ENCODE measurements around the gene ADCY2. TPM values are rescaled to one million over a fixed set of nuclear protein-coding genes. Genes with fewer than 3 reads are reported as not detected.

ADCY2 gene
- total and polyA plus RNA-seq, 9 donors, result 4.0 to 22.8 (median 8.3) TPM

DNA sequence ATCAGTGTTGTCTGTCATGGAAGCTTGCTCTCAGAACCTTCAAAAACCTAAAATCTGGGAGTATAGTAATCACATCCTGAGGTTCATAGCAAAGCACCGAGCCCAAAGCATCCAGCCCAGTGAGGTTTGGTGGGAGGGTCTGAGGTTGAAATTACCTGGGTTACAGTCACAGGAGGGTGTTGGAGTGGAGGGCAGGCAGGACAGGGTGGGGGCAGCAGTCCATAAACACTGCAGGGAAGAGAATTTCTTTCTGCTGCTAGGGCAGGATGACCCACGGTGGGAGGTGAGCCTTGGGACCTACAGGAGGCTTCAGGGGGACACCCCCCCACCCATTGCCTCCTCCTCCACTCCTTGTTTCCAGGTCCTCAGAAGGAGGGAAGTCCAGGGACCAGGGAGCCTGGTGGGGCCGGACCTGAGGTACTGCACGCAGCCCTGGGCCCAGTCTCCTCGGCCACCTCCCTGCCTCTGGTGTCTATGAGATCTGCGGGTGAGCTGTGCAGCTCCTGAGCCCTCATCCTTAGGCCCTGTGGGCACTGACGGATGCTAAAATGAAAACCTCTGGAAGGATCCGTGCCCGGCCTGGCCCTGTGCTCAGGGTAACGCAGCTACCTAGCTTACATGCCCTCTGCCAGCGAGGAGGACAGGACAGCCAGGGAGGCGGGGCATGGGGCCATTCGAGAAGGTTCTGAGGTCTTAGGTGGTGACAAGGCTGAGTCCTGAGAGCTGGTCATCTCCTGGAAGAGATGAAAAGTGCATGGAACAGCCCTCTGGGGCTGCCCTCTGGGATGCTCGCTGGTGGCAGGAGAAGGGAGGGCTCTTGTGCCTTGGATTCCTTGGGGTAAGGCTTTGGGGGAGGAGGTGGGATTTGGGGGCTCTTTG, 1.8 kb upstream of the ADCY2 start:
- TF ChIP-seq POLR2A (IDR thresholded peaks at IDR 0.05), result no peak
- no peak for TF ChIP-seq CTCF (IDR thresholded peaks at IDR 0.05)
- TF ChIP-seq EP300 (IDR thresholded peaks at IDR 0.05), result no peak
- no peak overlapping the region for H3K27ac ChIP-seq
- peak in 1 of 5 donors; percentile 21 for DNase-seq

GRCh38 chr5:7394889-7395431, 978 bp upstream of the ADCY2 start:
- 39 to 48% (median 42%) methylated on average over 34 to 45 of the region's 45 CpGs for WGBS, 3 donors
- peak; percentile 19 to 44 (median 40) for DNase-seq
- Histone ChIP-seq H3K4me1 (ENCODE audit: insufficient read depth) (no peaks in the 10 kb centered on the region), H3K27ac (peak overlapping the region; percentile 70 to 79), H3K27me3 (no peaks in the 10 kb centered on the region), H3K4me3 (no peak overlapping the region), H3K9me3 (no peaks in the 10 kb centered on the region), H3K36me3 (no peaks in the 10 kb centered on the region)
- TF ChIP-seq POLR2A (IDR thresholded peaks at IDR 0.05), result no peak
- no peak for TF ChIP-seq EP300 (IDR thresholded peaks at IDR 0.05)
- no peak for TF ChIP-seq CTCF (IDR thresholded peaks at IDR 0.05)
- intact Hi-C loops (cut with DNase I), result loop anchor here in 2 of 4 donors (2.0 to 10.0 kb wide), 4 partner anchors 352 to 630 kb away; partner anchors contain the start of gene CFAP90 (in 1 of the 2)

More for the DNA sequence above, 1.8 kb upstream of the ADCY2 start:
- Histone ChIP-seq H3K9me3 (no peaks in the 10 kb centered on the region), H3K4me1 (ENCODE audit: insufficient read depth) (no peaks in the 10 kb centered on the region), H3K4me3 (no peak overlapping the region), H3K27me3 (no peaks in the 10 kb centered on the region), H3K36me3 (no peaks in the 10 kb centered on the region)
- intact Hi-C loops (cut with DNase I), result loop anchor here in 2 of 4 donors (2.0 to 10.0 kb wide), 4 partner anchors 353 to 629 kb away; partner anchors contain the start of gene CFAP90 (in 1 of the 2)
- WGBS, 3 donors, result 85 to 88% (median 86%) methylated on average over 10 to 14 of the region's 14 CpGs

- Histone ChIP-seq H3K4me1 (ENCODE audit: insufficient read depth) (no peaks in the 10 kb centered on the region), H3K36me3 (no peaks in the 10 kb centered on the region), H3K27ac (peak overlapping the region; percentile 70 to 79), H3K4me3 (peak overlapping the region; percentile 25), H3K27me3 (no peaks in the 10 kb centered on the region), H3K9me3 (no peaks in the 10 kb centered on the region)
- TF ChIP-seq EP300 (IDR thresholded peaks at IDR 0.05) (no peak), POLR2A (IDR thresholded peaks at IDR 0.05) (no peak), CTCF (IDR thresholded peaks at IDR 0.05) (no peak)
- intact Hi-C loops (cut with DNase I), result loop anchor here in 2 of 4 donors (2.0 to 10.0 kb wide), 3 partner anchors 351 to 631 kb away; partner anchors contain the start of gene CFAP90 (in 1 of the 2)
- 0 to 3% (median 2%) methylated on average over 12 to 31 of the region's 31 CpGs for WGBS, 3 donors
- peak; percentile 25 to 59 (median 55) for DNase-seq
Observed at GRCh38 chr5:7395432-7395946, 449 bp upstream of the ADCY2 start.

DNA sequence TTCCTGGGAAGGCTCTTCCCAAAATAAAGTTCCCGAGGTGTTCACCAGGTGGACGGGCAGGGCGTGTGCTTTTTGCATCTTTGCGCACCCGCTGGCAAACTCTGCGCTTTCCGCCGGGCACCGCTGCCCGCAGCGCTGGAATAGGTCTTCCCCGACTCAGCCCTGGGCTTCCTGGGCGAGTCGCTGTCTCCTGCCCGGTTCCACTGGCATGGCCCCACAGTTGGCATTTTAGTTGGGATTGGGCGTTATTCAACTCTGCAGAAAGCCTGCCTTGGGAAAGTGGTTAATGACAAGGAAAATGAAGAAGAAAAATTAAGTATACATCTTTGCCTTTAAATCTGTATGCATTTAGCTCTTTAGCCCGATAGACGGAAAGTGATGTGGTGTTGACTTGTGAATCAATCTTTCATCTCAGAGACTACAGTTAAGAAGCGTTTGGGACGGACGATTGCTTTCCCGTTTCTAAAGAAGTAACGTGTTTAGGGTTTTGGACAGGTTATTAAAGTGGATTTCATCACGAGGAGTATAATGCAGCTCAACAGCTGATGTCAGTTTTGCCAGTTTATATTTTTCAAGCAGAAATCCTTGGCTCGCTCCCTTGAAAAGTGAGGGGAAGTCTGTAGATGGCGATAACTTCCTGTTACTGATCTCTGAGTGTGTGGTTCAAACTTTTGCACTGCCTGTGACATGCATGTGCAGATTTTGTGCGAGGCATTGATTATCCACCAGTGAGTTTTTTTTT, 946 bp downstream of the ADCY2 start:
- intact Hi-C loops (cut with DNase I), result loop anchor here in 2 of 4 donors (10.0 kb wide), 2 partner anchors 458 to 632 kb away; partner anchors contain the start of gene CFAP90 (in 1 of the 2)
- Histone ChIP-seq H3K27ac (peak overlapping the region; percentile 64 to 79), H3K4me1 (ENCODE audit: insufficient read depth) (no peaks in the 10 kb centered on the region), H3K36me3 (no peaks in the 10 kb centered on the region), H3K27me3 (no peaks in the 10 kb centered on the region), H3K4me3 (peak overlapping the region; percentile 59), H3K9me3 (no peaks in the 10 kb centered on the region)
- 1% methylated on average over 27 of the region's 27 CpGs for WGBS, 3 donors
- DNase-seq, result peak in 2 of 5 donors; percentile 11 to 32
- TF ChIP-seq CTCF (IDR thresholded peaks at IDR 0.05) (no peak), POLR2A (IDR thresholded peaks at IDR 0.05) (no peak), EP300 (IDR thresholded peaks at IDR 0.05) (no peak)
